HG03521 (cell line): ENCODE results near the gene NOX3.
"Not testable (repeated sequence)": the region's sequence is repeated elsewhere in the genome, so short reads cannot be mapped to it uniquely, and the experiment has no call there.

Experiments used
- ATAC-seq: cut with Tn5 transposase; IDR thresholded peaks from one replicate; pipeline ENCODE4 v1.9.1; 2021; ENCODE audit warnings: mild to moderate bottlenecking, moderate library complexity; ENCODE audit not compliant: unreplicated experiment

Gene NOX3

DNA sequence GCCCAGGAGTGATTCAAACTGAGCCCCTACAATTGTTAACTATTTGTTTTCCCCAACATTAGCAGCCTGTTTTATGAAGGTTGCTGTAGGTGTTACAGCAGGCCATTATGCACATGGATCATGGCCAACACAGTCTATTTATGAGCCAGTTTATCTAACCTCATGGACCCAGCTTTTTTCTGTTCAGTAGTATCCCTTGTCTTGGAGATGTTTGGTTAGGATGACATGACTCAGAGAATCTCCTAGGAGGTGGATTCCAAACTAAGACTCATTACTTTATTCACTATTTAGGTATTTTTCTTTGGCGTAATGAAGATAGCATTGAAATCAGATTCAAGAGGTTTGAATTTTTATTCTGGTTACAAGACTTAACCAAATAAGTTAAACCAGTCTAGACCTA, 78.6 kb downstream of the NOX3 start:
- ATAC-seq: no peak

DNA sequence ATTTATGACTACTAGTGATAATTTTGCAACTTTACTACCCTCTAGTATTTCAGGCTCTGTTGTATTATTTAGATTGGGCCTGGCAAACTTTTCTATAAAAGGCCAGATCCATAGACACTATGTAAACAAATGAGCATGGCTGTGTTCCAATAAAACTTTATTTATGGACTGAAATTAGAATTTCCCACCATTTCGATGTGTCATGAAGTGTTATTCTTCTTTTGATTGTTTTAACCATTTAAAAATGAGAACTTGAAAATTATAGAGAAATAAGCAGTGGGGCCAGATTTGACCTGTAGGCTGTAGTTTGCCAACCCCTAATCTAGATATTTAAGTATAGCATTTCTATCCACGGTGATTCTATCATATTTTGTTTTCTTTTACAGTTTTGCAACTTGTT, 79.8 kb downstream of the NOX3 start:
- ATAC-seq: no peak

DNA sequence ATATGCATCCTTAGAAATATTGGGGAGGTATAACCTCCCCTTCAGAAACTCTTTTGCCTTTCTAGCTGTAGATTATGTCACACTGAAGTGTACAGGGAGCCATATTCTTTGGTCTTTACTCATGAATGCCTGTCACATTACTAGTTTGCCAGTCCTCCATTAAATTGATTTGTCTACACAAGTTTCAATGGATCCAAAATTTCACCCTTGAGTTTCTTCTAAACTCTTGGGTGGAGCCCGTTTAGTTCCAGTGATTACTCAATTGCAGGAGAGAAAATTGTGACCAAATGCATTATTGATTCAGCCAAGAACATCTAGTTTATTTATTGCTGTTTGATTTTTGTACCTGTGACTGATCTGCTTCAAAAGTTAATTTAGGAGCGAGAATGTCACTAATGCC, 81.0 kb downstream of the NOX3 start:
- ATAC-seq: no peak

DNA sequence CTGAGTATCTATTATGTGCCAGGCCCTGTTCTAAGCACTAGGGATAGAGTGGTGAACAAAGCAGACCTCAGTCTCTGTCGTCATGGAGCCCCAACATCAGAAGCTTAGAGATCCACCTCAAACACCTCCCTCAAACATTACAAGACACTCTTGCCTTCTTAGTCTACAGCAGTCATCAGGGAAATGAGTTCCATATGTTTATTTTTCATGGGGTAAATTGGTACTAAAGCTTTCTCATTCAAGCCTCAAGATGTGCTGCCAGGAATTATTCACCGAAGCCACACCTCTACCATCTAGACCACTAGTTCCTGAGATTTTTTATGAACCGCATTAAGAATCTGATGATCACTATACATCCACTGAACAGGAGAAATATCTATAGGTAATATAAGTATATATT, 82.4 kb downstream of the NOX3 start:
- no peak for ATAC-seq

DNA sequence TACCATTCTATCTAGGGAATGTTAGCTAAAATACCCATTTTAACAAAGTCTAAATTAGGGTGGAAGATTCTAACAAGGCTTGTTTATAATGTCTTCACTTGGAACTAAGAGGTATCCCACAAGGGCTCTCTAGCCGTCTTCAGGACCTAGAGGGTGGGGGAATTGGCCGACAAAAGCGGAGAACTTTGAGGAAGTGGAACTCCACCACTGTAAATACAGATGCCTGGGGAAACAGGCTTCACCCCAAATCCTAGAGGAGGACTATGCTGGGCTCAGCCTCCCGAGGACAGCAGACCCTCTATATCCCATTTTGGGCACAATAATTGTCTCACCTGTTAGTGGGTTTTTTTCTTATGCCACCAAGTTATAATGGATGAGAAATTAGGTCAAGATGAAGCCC, 83.4 kb downstream of the NOX3 start:
- no peak for ATAC-seq

DNA sequence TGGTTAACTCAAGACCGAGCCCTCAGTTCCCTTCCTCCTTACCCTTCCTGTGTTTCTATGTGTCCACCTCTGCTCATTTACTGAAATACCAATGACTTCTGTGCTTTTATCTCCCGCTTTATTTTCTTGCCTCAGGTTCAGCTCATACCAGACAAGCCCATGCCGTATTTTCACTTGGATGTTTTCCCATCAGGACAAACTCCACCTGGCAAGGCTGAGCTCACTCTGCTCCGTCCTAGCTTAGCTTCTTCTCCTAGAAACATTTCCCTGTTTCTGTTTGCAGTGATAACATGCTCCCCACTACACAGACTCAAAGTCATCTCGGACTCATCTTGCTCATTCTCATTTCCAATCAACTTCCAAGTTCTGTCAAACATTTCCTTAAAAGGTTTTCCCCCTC, 84.4 kb downstream of the NOX3 start:
- no peak for ATAC-seq

DNA sequence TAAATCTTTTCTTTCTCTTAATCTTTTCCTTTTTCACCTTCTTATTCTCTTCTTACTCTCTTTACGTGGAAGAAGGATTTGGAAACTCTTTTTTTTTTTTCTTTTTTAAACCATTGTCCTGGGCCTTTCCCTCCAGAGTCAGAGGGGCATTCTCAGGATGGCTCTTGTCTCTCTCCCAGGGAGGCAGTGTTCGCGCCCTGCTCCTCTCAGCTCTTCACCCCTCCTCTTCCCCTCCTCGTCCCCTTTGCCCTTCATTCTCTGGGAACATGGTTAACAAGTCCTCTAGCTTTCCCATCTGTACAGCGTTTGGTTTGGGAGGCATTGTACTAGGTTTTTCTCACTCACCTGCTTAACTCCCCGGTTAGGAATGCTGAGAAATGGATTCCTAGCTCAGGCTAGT, 89.3 kb downstream of the NOX3 start:
- ATAC-seq: no peak

DNA sequence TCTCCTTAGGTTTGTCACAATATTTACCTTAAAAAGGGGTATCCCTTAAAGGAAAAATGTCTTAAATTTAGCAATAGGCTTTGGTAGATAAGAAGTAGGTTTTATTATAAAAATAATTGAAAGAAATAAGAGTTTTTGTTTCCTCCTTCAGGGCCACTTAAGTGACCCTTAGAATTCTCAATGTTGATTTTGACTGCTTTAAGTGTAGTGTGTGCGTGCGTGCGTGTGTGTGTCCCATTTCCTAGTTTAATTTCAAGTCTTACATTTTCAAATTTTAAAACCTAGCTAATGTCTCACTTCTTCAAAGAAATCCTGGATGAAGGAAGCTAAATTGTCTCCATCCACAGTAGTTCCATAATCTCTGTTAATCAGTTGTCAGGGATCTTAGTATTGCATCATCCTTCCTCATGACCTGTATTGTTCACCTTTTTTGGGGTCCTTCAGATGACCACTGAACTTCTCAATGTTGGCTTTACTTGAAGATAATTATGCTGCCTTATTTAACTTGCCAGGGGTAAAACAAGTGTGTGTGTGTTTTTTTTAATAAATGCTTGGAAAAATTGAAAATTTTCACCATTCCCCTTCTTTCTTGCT, 90.7 kb downstream of the NOX3 start:
- ATAC-seq: no peak

DNA sequence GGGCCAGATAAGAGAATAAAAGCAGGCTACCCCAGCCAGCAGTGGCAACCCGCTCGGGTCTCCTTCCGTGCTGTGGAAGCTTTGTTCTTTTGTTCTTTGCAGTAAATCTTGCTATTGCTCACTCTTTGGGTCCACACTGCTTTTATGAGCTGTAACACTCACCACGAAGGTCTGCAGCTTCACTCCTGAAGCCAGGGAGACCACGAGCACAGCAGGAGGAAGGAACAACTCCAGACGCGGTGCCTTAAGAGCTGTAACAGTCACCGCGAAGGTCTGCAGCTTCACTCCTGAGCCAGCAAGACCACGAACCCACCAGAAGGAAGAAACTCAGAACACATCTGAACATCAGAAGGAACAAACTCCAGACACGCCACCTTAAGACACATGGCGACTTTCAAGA, 91.6 kb downstream of the NOX3 start:
- not testable (repeated sequence) for ATAC-seq

DNA sequence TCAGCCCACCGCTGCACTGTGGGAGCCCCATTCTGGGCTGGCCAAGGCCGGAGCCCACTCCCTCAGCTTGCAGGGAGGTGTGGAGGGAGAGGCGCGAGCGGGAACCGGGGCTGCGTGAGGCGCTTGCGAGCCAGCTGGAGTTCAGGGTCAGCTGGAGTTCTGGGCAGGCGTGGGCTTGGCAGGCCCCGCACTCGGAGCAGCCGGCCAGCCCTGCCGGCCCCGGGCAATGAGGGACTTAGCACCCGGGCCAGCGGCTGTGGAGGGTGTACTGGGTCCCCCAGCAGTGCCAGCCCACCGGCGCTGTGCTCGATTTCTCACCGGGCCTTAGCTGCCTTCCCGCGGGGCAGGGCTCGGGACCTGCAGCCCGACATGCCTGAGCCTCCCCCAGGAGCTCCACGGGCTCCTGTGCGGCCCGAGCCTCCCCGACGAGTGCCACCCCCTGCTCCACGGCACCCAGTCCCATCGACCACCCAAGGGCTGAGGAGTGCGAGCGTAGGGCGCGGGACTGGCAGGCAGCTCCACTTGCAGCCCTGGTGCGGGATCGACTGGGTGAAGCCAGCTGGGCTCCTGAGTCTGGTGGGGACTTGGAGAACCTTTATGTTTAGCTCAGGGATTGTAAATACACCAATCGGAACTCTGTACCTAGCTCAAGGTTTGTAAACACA, 92.5 kb downstream of the NOX3 start:
- ATAC-seq: not testable (repeated sequence)

DNA sequence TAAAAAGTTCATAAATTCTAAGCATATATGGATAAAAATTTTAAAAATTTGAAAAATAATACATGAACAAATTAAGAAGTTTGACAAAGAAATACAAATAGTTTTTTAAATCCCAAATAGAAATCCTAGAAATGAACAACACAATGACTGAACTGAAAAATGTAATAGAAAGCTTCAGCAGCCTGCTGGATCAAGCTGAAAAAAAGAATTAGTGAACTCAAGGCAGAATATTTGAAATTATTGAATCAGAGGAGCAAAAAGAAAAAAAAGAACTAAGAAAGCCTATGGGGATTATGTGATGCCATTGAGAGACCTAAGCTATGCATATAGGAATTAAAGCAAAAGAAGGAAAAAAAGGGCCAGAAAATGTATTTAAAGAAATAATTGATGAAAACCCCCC, 101.5 kb downstream of the NOX3 start:
- no peak for ATAC-seq

DNA sequence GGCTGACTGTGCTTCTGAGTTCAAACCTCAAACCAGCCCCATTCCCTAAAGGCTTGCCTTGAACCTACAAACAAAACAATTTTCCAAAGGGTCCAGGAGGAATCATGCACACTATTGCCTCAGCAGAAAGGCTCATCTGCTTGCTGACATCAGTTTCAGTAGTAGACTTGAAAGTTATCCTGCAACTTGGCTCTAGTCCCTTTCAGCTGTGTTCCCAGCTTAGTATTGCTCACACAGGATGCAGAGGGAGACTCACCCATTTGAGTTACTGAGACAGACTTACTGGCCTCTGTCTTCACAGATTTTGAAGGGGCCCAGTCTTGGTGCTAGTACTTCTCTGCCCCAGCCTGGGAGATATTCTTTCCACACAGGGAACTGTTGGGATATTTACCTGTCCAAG, 102.8 kb downstream of the NOX3 start:
- no peak for ATAC-seq

DNA sequence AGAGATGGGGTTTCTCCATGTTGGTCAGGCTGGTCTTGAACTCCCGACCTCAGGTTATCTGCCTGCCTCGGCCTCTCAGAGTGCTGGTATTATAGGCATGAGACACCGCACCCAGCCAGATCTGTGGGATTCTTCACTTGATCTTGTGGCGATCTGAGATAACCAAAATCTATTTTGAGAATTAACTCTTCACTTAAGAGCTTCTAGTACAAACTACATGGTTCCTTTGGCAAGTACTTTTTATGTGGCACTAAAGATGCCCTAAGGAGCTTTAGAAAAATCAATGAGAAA, 103.6 kb downstream of the NOX3 start:
- no peak for ATAC-seq

DNA sequence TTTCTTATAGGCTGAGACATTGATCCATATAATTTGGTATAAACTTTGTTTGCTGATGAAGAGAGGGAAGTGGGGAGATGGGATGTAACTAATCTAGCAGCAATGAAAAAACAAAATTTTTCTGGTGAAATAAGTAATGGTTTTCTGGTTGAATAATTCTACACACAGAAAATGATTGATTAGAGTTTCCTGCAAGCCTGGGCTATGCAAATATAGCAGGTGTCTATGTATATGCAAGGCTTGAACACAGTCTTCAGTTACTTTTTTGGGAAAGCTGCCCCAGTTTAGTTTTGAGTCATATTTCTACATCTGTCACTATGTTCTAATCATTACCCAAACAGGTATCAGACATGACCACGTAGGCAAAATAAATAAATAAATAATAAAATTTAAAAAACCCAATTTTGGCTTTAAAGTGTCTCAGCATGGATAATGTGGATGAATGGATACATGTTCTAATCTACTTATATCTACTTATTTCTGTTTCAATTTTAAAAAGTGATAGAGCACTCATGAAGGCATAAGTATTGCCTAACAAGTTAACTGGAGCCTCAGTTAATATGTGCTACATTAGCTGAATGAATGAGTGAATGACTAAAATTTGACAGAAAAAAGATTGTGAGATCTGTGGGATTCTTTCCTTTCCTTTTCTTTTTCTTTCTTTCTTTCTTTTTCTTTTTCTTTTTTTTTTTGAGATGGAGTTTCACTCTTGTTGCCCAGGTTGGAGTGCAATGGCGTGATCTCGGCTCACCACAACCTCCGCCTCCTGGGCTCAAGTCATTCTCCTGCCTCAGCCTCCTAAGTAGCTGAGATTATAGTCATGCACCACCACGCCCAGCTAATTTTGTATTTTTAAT, 104.1 kb downstream of the NOX3 start:
- peak; percentile 95 for ATAC-seq

DNA sequence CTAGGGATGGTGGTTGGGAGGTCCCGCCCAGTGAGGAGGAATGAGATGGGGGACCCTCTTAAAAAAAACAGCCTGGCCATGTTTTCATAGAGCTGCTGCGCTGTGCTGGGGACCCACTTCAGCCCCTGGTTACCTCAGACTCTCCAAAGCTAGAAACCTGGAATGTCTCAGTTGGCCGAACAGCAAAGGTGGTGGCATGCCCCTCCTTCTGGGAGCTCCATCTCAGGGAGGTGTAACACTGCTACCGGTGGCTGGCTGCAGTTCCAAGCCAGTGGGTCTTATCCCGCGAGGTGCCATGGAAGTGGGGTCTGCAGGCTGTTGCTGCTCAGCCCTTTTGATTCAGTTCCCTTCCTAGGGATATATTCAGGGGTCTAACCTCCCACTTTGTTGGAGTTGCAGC, 105.7 kb downstream of the NOX3 start:
- no peak for ATAC-seq

DNA sequence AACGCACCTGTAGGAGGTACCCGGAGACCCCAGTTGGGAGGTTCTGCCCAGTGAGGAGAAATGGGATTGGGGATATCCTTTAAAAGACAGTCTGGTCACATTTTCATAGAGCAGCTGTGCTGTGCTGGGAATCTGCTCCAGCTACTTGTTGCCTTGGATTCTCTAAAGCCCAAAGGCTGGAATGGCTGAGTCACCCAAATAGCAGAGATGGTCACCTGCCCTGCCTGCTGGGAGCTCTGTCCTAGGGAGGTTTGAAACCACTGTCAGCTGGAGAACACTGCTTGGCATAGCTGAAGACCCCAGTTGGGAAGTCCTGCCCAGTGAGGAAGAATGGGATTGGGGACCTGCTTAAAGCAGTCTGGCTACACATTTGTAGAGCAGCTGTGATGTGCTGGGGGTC, 106.5 kb downstream of the NOX3 start:
- no peak for ATAC-seq

DNA sequence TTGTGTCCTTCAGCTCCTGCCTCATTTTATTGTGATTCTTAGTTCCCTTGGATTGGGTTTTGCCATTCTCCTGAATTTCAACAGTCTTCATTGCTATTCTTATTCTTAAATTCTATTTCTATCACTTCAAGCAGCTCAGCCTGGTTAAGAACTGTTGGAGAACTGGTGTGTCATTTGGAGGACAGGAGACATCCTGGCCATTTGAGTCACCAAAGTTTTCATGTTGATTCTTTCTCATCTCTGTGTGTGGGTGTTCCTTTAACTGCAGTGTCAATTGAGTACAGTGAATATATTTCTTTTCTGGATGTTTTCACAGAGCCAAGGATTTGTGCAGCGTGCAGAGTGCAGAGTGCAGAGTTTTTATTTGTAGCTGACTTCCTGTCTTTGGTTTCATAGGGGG, 107.8 kb downstream of the NOX3 start:
- ATAC-seq: no peak

DNA sequence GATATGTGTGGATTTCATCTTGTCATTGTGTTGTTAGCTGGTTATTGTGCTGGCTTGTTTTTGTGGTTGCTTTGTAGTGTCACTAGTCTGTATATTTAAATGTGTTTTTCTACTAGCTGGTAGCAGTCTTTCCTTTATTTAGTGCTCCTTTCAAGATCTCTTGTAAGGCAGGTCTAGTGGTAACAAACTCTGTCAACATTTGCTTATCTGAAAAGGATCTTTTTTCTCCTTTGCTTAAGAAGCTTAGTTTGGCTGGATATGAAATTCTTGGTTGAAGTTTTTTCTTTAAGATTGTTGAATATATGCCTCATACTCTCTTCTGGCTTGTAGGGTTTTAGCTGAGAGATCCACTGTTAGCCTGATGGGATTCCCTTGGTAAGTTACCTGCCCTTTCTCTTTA, 108.7 kb downstream of the NOX3 start:
- ATAC-seq: no peak
